SKM-1 (cell line): ENCODE data around the gene UQCRFS1.
"Not testable (repeated sequence)": the region's sequence is repeated elsewhere in the genome, so short reads cannot be mapped to it uniquely, and the experiment has no call there.

Experiments
- DNase-seq: peaks from one replicate; lab custom pipeline; 2025; ENCODE audit not compliant: unreplicated experiment; lab: John Stamatoyannopoulos, UW

UQCRFS1 gene

GRCh38 chr19:29212648-29213573 is at the start of gene UQCRFS1:
Gene UQCRFS1 (minus strand): TSS chr19:29213151. CDS start chr19:29213118, 33 bp downstream.
- peak; percentile 79 for DNase-seq

- no peak for DNase-seq
These were observed 49.1 kb upstream of the UQCRFS1 start for GRCh38 chr19:29262085-29262484.

GRCh38 chr19:29260477-29261317 is 47.7 kb upstream of the UQCRFS1 start:
- DNase-seq, result no peak

GRCh38 chr19:29259867-29260281 is 46.9 kb upstream of the UQCRFS1 start:
- no peak for DNase-seq

- no peak for DNase-seq
These were observed 46.2 kb upstream of the UQCRFS1 start for GRCh38 chr19:29259153-29259552.

GRCh38 chr19:29256516-29256915 is 43.6 kb upstream of the UQCRFS1 start:
- DNase-seq, result no peak

- DNase-seq, result no peak
These were observed 43.0 kb upstream of the UQCRFS1 start for GRCh38 chr19:29255912-29256311.

GRCh38 chr19:29255006-29255405 is 42.1 kb upstream of the UQCRFS1 start:
- DNase-seq, result no peak

GRCh38 chr19:29249798-29250197 is 36.8 kb upstream of the UQCRFS1 start:
- DNase-seq, result not testable (repeated sequence)

GRCh38 chr19:29248332-29248844 is 35.4 kb upstream of the UQCRFS1 start:
- no peak for DNase-seq

- DNase-seq, result no peak
These were observed 34.9 kb upstream of the UQCRFS1 start for GRCh38 chr19:29247872-29248271.

- DNase-seq, result no peak
These were observed 34.5 kb upstream of the UQCRFS1 start for GRCh38 chr19:29247471-29247870.

GRCh38 chr19:29247051-29247450 is 34.1 kb upstream of the UQCRFS1 start:
- DNase-seq, result no peak

- DNase-seq, result no peak
These were observed 32.3 kb upstream of the UQCRFS1 start for GRCh38 chr19:29245215-29245614.

GRCh38 chr19:29241324-29241723 is 28.4 kb upstream of the UQCRFS1 start:
- DNase-seq, result no peak

GRCh38 chr19:29239213-29239776 is 26.3 kb upstream of the UQCRFS1 start:
- DNase-seq, result no peak

- no peak for DNase-seq
These were observed 20.6 kb upstream of the UQCRFS1 start for GRCh38 chr19:29233591-29233990.

- no peak for DNase-seq
These were observed 19.4 kb upstream of the UQCRFS1 start for GRCh38 chr19:29232315-29232852.

- not testable (repeated sequence) for DNase-seq
These were observed 18.4 kb upstream of the UQCRFS1 start for GRCh38 chr19:29231306-29231705.

GRCh38 chr19:29217616-29218015 is 4.7 kb upstream of the UQCRFS1 start:
- no peak for DNase-seq

GRCh38 chr19:29216021-29216420 is 3.1 kb upstream of the UQCRFS1 start:
- DNase-seq, result no peak
